SJCRH30 (cell line): ENCODE measurements around the gene MMP11. TPM values are rescaled to one million over a fixed set of nuclear protein-coding genes. Genes with fewer than 3 reads are reported as not detected.

Experiments
- DNase-seq, 2 experiments: peaks; one replicate each; pipeline ENCODE4 v3.0.0-alpha.2; 2015 to 2020
- H3K27ac ChIP-seq: fragments of 250-450 bp; sonication (Bioruptor Pico); 2 replicates; pipeline ENCODE4 v1.5.1; 2020; ENCODE audit warnings: mild to moderate bottlenecking, moderate library complexity
- H3K27me3 ChIP-seq: fragments of 250-450 bp; sonication (Bioruptor Pico); 2 replicates; pipeline ENCODE4 v1.5.1; 2020; ENCODE audit warnings: mild to moderate bottlenecking, moderate library complexity
- H3K36me3 ChIP-seq: fragments of 250-450 bp; sonication (Bioruptor Pico); 2 replicates; pipeline ENCODE4 v1.5.1; 2020; ENCODE audit warnings: mild to moderate bottlenecking, moderate library complexity
- H3K4me1 ChIP-seq: fragments of 250-450 bp; sonication (Bioruptor Pico); 2 replicates; pipeline ENCODE4 v1.5.1; 2020; ENCODE audit warnings: mild to moderate bottlenecking, moderate library complexity
- H3K4me3 ChIP-seq: fragments of 250-450 bp; sonication (Bioruptor Pico); 2 replicates; pipeline ENCODE4 v1.5.1; 2020; ENCODE audit warnings: mild to moderate bottlenecking, moderate library complexity
- H3K9me3 ChIP-seq: fragments of 250-450 bp; sonication (Bioruptor Pico); replicated peaks from 2 replicates; pipeline ENCODE4 v1.5.1; 2020; ENCODE audit warnings: mild to moderate bottlenecking, moderate library complexity
- total RNA-seq: library from RNA; depleted of rRNA; stranded (reverse); fragments of >200 nt; shearing (Covaris generic); gene quantifications from 2 replicates; pipeline ENCODE4 v1.2.3, GENCODE V29; 2014

MMP11 gene
- total RNA-seq, 1 experiment from 2014 or later, result 6.6 TPM

GRCh38 chr22:23820748-23821211 lies 48.1 kb downstream of the MMP11 start:
- DNase-seq, result no peak

DNA sequence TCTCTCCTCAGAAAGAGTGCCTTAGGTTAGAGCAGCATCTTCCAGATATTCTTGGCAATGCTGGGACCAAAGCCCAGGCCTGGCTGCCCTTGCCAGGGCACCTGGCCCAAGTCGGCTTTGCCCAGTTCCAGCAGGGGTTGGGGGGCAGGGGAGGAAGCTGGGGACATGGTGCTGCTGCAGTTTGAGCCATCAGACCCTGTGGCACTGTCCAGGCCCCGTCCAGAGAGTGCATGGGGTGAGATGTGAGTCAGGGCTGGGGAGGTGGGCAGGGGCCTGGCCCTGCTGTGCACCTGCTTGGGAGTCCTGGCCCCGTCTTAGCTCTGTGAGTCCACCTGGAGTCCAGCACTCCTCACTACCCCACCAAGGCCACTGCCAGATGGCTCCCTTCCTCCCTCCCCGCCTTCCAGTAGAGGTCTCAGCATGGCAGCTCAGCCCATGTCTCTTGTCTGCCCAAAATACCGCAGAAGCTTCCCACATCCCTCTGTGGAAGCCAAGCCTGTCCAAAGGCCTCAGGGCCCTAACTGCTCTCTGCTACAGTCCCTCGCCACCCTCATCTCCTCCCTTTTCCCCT lies 49.5 kb downstream of the MMP11 start:
- Histone ChIP-seq H3K27me3 (no peaks in the 10 kb centered on the region), H3K4me1 (no peaks in the 10 kb centered on the region), H3K36me3 (peaks cover 83% of the 10 kb centered on the region), H3K27ac (no peak overlapping the region), H3K4me3 (no peak overlapping the region), H3K9me3 (no peaks in the 10 kb centered on the region)
- DNase-seq, result no peak

More at GRCh38 chr22:23820748-23821211, 48.1 kb downstream of the MMP11 start:
- no peaks in the 10 kb centered on the region for H3K4me1 ChIP-seq
- H3K36me3 ChIP-seq, result peaks cover 85% of the 10 kb centered on the region
- no peak overlapping the region for H3K4me3 ChIP-seq
- H3K27me3 ChIP-seq, result no peaks in the 10 kb centered on the region
- no peak overlapping the region for H3K27ac ChIP-seq
- no peaks in the 10 kb centered on the region for H3K9me3 ChIP-seq

- H3K4me3 ChIP-seq, result no peak overlapping the region
- H3K27me3 ChIP-seq, result no peaks in the 10 kb centered on the region
- no peak for DNase-seq
- no peak overlapping the region for H3K27ac ChIP-seq
- no peaks in the 10 kb centered on the region for H3K9me3 ChIP-seq
- no peaks in the 10 kb centered on the region for H3K4me1 ChIP-seq
- H3K36me3 ChIP-seq, result peaks cover 75% of the 10 kb centered on the region
Measured at GRCh38 chr22:23823331-23823791, 50.7 kb downstream of the MMP11 start.

- H3K4me1 ChIP-seq, result no peaks in the 10 kb centered on the region
- H3K9me3 ChIP-seq, result no peaks in the 10 kb centered on the region
- DNase-seq, result no peak
- H3K36me3 ChIP-seq, result peaks cover 79% of the 10 kb centered on the region
- no peak overlapping the region for H3K4me3 ChIP-seq
- no peak overlapping the region for H3K27ac ChIP-seq
- H3K27me3 ChIP-seq, result no peaks in the 10 kb centered on the region
Measured at GRCh38 chr22:23824476-23825245, 52.0 kb downstream of the MMP11 start.

GRCh38 chr22:23825246-23825905 lies 52.7 kb downstream of the MMP11 start:
- Histone ChIP-seq H3K27me3 (no peaks in the 10 kb centered on the region), H3K27ac (no peak overlapping the region), H3K9me3 (no peaks in the 10 kb centered on the region), H3K36me3 (peaks cover 78% of the 10 kb centered on the region), H3K4me1 (no peaks in the 10 kb centered on the region), H3K4me3 (no peak overlapping the region)
- no peak for DNase-seq

DNA sequence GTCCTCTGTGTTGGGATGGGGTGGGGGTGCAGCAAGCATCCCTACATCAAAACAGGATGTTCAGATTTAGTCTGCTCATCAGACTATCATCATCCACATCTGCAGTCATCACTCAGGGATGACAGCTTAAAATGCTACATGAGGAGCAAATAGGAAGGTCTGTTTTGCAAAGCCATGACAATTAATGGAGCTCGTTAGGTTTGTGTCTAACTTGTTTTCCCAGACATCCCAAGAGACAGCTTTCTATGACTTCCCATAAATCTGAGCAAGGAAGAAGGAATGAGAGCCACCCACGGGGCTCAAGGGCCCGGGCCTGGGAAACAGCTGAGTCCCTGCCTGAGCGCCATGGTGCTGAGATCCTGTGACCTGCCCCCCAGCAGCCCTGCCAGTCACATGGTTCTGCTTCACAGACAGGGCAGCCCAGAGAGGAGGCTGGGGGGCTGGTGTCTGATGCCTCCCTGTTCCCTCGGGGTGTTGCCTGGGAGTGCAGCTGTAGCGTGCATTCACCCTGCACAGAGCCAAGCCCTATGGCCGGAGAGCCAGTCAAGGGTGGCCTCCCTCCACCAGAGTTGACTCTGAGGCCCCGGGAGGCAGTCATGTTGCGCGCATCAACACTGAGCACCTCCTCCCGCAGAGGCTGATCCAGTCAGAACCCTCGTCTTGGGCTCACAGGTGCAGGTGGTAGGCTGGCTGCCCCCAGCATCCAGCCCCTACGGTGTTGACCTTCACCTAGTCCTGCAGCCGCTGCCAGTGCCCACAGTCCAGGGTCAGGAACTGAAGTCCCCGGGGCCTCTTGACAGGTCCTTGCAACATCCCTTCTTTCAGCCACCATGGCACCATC lies 54.1 kb downstream of the MMP11 start:
- no peak overlapping the region for H3K27ac ChIP-seq
- H3K4me1 ChIP-seq, result no peaks in the 10 kb centered on the region
- no peaks in the 10 kb centered on the region for H3K27me3 ChIP-seq
- no peaks in the 10 kb centered on the region for H3K9me3 ChIP-seq
- DNase-seq, result no peak
- H3K36me3 ChIP-seq, result peaks cover 74% of the 10 kb centered on the region
- H3K4me3 ChIP-seq, result no peak overlapping the region

- Histone ChIP-seq H3K4me1 (no peaks in the 10 kb centered on the region; the same call in 1 of the 2 replicates), H3K36me3 (peaks cover 69% of the 10 kb centered on the region), H3K9me3 (no peaks in the 10 kb centered on the region), H3K27me3 (no peaks in the 10 kb centered on the region), H3K27ac (no peak overlapping the region), H3K4me3 (no peak overlapping the region)
- no peak for DNase-seq
Measured at GRCh38 chr22:23827351-23827995, 54.8 kb downstream of the MMP11 start.

- H3K4me1 ChIP-seq, result no peaks in the 10 kb centered on the region; the same call in 1 of the 2 replicates
Measured at GRCh38 chr22:23828800-23829680, 56.4 kb downstream of the MMP11 start.

DNA sequence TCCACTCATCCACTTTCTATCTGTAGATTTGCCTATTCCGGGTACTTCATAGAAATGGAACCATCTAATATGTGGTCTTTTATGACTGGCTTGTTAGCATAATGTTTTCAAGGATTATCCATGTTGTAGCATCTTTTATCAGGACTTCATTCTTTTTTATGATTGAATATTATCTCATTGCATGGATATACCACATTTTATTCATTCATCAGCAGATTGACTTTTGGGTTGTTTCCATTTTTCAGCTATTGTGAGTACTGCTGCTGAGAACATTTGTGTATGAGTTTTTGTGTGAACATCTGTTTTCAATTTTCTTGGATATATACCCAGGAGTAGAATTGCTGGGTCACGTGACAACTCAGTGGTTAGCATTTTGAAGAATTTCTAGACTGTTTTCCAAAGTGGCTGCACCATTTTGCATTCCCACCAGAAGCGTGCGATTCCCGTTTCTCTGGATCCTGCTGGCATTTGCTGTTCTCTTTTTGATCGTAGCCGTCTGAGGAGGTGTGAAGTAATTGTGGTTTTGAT lies 57.3 kb downstream of the MMP11 start:
- Histone ChIP-seq H3K9me3 (no peaks in the 10 kb centered on the region), H3K27me3 (no peaks in the 10 kb centered on the region), H3K36me3 (peaks cover 61% of the 10 kb centered on the region), H3K27ac (no peak overlapping the region), H3K4me1 (no peaks in the 10 kb centered on the region; the same call in 1 of the 2 replicates), H3K4me3 (no peak overlapping the region)
- no peak for DNase-seq

More at GRCh38 chr22:23828800-23829680, 56.4 kb downstream of the MMP11 start:
- Histone ChIP-seq H3K9me3 (no peaks in the 10 kb centered on the region), H3K4me3 (no peak overlapping the region), H3K27ac (no peak overlapping the region), H3K27me3 (no peaks in the 10 kb centered on the region), H3K36me3 (peaks cover 65% of the 10 kb centered on the region)
- DNase-seq, result no peak

- no peaks in the 10 kb centered on the region for H3K9me3 ChIP-seq
- no peaks in the 10 kb centered on the region; the same call in 1 of the 2 replicates for H3K4me1 ChIP-seq
- H3K36me3 ChIP-seq, result peaks cover 66% of the 10 kb centered on the region
- no peaks in the 10 kb centered on the region for H3K27me3 ChIP-seq
- no peak overlapping the region for H3K27ac ChIP-seq
- H3K4me3 ChIP-seq, result no peak overlapping the region
- DNase-seq, result no peak
Measured at GRCh38 chr22:23831261-23831660, 58.6 kb downstream of the MMP11 start.

GRCh38 chr22:23831781-23832180 lies 59.1 kb downstream of the MMP11 start:
- Histone ChIP-seq H3K9me3 (no peaks in the 10 kb centered on the region), H3K4me1 (no peaks in the 10 kb centered on the region; the same call in 1 of the 2 replicates), H3K27ac (no peak overlapping the region), H3K4me3 (no peak overlapping the region), H3K27me3 (no peaks in the 10 kb centered on the region), H3K36me3 (peaks cover 67% of the 10 kb centered on the region)
- DNase-seq, result no peak

- H3K9me3 ChIP-seq, result no peaks in the 10 kb centered on the region
- no peak for DNase-seq
- H3K27ac ChIP-seq, result no peak overlapping the region
- no peaks in the 10 kb centered on the region for H3K27me3 ChIP-seq
- no peak overlapping the region for H3K4me3 ChIP-seq
- no peaks in the 10 kb centered on the region; the same call in 1 of the 2 replicates for H3K4me1 ChIP-seq
- H3K36me3 ChIP-seq, result peaks cover 65% of the 10 kb centered on the region
Measured at GRCh38 chr22:23832226-23833016, 59.8 kb downstream of the MMP11 start.
